H1 (cell line): ENCODE measurements around the gene ABCC2. TPM values are rescaled to one million over a fixed set of nuclear protein-coding genes. Genes with fewer than 3 reads are reported as not detected.

Source experiments
- CTCF ChIA-PET: fragments of 300-600 bp; sonication (Branson Sonifier 250); formaldehyde crosslinking; loops from one replicate; lab custom pipeline; 2021; ENCODE audit not compliant: partially characterized antibody; lab: Charles Lee
- POLR2A ChIA-PET: fragments of 300-600 bp; sonication (Branson Sonifier 250); formaldehyde crosslinking; loops from one replicate; lab custom pipeline; 2021; ENCODE audit warnings: inconsistent platforms; ENCODE audit not compliant: partially characterized antibody; lab: Charles Lee
- DNase-seq, 2 experiments: peaks; one replicate each; pipeline versions ENCODE4 v3.0.0 to v3.0.0-alpha.2; 2010 to 2022; ENCODE audit warnings: low spot score in 2 of 2, low read depth in 1 of 2, mixed read lengths in 1 of 2
- FAIRE-seq: peaks from 2 replicates; lab custom pipeline; 2011; peaks lifted over from hg19 to GRCh38; lab: Jason Lieb, UNC
- H2AFZ ChIP-seq: 2 replicates; pipeline ENCODE4 v1.8.1; 2012; ENCODE audit warnings: low read length, inconsistent platforms
- H2AK5ac ChIP-seq: 2 replicates; pipeline ENCODE4 v1.6.1; 2013; ENCODE audit warnings: low read depth, low read length
- H2BK120ac ChIP-seq: replicated peaks from 2 replicates; pipeline ENCODE3; 2013; ENCODE audit warnings: low read depth, low read length, inconsistent platforms
- H2BK12ac ChIP-seq: 2 replicates; pipeline ENCODE4 v1.6.1; 2013; ENCODE audit warnings: low read depth, low read length
- H2BK15ac ChIP-seq: 2 replicates; pipeline ENCODE4 v1.6.1; 2013; ENCODE audit warnings: low read length
- H2BK20ac ChIP-seq: 2 replicates; pipeline ENCODE4 v1.6.1; 2013; ENCODE audit warnings: low read length
- H2BK5ac ChIP-seq: 2 replicates; pipeline ENCODE4 v1.6.1; 2013; ENCODE audit warnings: low read depth, low read length
- H3K14ac ChIP-seq: 2 replicates; pipeline ENCODE4 v1.6.1; 2013; ENCODE audit warnings: inconsistent platforms; ENCODE audit not compliant: insufficient read length
- H3K18ac ChIP-seq: 2 replicates; pipeline ENCODE4 v1.6.1; 2013; ENCODE audit warnings: low read length; ENCODE audit errors: extremely low read depth
- H3K23ac ChIP-seq: 2 replicates; pipeline ENCODE4 v1.6.1; 2013; ENCODE audit warnings: inconsistent platforms; ENCODE audit not compliant: insufficient read length
- H3K23me2 ChIP-seq: 2 replicates; pipeline ENCODE4 v1.6.1; 2013; ENCODE audit warnings: low read depth, low read length
- H3K27ac ChIP-seq: 2 replicates; pipeline ENCODE4 v1.6.1; 2011; ENCODE audit warnings: low read depth, low read length, inconsistent platforms
- H3K27me3 ChIP-seq, 4 experiments: replicated peaks in 1 of 4; 1 replicate in 1 of 4; 2 replicates in 3 of 4; pipeline versions ENCODE4 v1.6.1 to v1.8.1; 2011 to 2013; ENCODE audit warnings: low read length in 3 of 4, mild to moderate bottlenecking in 3 of 4, inconsistent platforms in 2 of 4, mixed read lengths in 2 of 4, moderate library complexity in 1 of 4; ENCODE audit not compliant: control insufficient read depth in 3 of 4, insufficient read depth in 3 of 4; ENCODE audit errors: extremely low read depth in 1 of 4
- H3K36me3 ChIP-seq, 4 experiments: 2 replicates each; pipeline versions ENCODE4 v1.6.1 to v1.8.1; 2011 to 2013; ENCODE audit warnings: mild to moderate bottlenecking in 4 of 4, low read length in 3 of 4, moderate library complexity in 2 of 4, control low read depth in 1 of 4, inconsistent platforms in 1 of 4; ENCODE audit not compliant: insufficient read depth in 4 of 4, control insufficient read depth in 2 of 4
- H3K4ac ChIP-seq: replicated peaks from 2 replicates; pipeline ENCODE3; 2013; ENCODE audit warnings: low read length, low read depth, mixed read lengths, inconsistent platforms; ENCODE audit not compliant: insufficient read length
- H3K4me1 ChIP-seq, 4 experiments: replicated peaks in 1 of 4; 1 replicate in 1 of 4; 2 replicates in 3 of 4; pipeline versions ENCODE4 v1.6.1 to v1.8.1; 2011 to 2013; ENCODE audit warnings: low read length in 3 of 4, inconsistent platforms in 2 of 4, mixed read lengths in 1 of 4; ENCODE audit not compliant: insufficient read depth in 4 of 4, control insufficient read depth in 3 of 4
- H3K4me2 ChIP-seq, 2 experiments: 2 replicates each; pipeline versions ENCODE4 v1.6.1 to v1.8.1; 2011 to 2013; ENCODE audit warnings: low read depth in 2 of 2, low read length in 2 of 2, control low read depth in 1 of 2, inconsistent platforms in 1 of 2, mild to moderate bottlenecking in 1 of 2; ENCODE audit not compliant: insufficient read depth in 1 of 2
- H3K4me3 ChIP-seq, 4 experiments: fragments of 200-600, 300-600 bp in 1 of 4; sonication (generic), shearing (Covaris generic), sonication (Bioruptor Twin) in 1 of 4; 2 replicates each; pipeline versions ENCODE4 v1.5.1 to v1.8.1; 2011 to 2016; ENCODE audit warnings: low read length in 4 of 4, low read depth in 3 of 4, control low read depth in 2 of 4, inconsistent platforms in 2 of 4, mild to moderate bottlenecking in 2 of 4, mixed read lengths in 1 of 4, moderate library complexity in 1 of 4; ENCODE audit not compliant: insufficient read depth in 2 of 4; ENCODE audit errors: extremely low read depth in 1 of 4
- H3K56ac ChIP-seq: replicated peaks from 2 replicates; pipeline ENCODE3; 2013; ENCODE audit warnings: low read depth, mild to moderate bottlenecking, mixed read lengths, low read length, inconsistent platforms; ENCODE audit not compliant: insufficient read length
- H3K79me1 ChIP-seq: 2 replicates; pipeline ENCODE4 v1.6.1; 2013; ENCODE audit warnings: low read depth, low read length, control low read depth
- H3K79me2 ChIP-seq, 2 experiments: 2 replicates each; pipeline versions ENCODE4 v1.6.1 to v1.8.1; 2012 to 2013; ENCODE audit warnings: low read length in 2 of 2, mild to moderate bottlenecking in 2 of 2, inconsistent platforms in 1 of 2; ENCODE audit not compliant: insufficient read depth in 2 of 2, control insufficient read depth in 1 of 2
- H3K9ac ChIP-seq, 4 experiments: replicated peaks in 1 of 4; 1 replicate in 1 of 4; 2 replicates in 3 of 4; pipeline versions ENCODE4 v1.6.1 to v1.8.1; 2011 to 2013; ENCODE audit warnings: low read depth in 3 of 4, low read length in 3 of 4, control low read depth in 2 of 4, mild to moderate bottlenecking in 2 of 4, moderate library complexity in 2 of 4, inconsistent platforms in 1 of 4; ENCODE audit errors: extremely low read depth in 1 of 4
- H3K9me3 ChIP-seq, 2 experiments: 2 replicates each; pipeline versions ENCODE4 v1.6.1 to v1.8.1; 2012 to 2013; ENCODE audit warnings: mild to moderate bottlenecking in 2 of 2, moderate library complexity in 2 of 2, control low read depth in 1 of 2, inconsistent platforms in 1 of 2, low read depth in 1 of 2, low read length in 1 of 2, mixed read lengths in 1 of 2; ENCODE audit not compliant: insufficient read depth in 2 of 2
- H4K20me1 ChIP-seq, 2 experiments: replicated peaks in 1 of 2; 2 replicates each; pipeline versions ENCODE3 to v1.8.1; 2011 to 2013; ENCODE audit warnings: inconsistent platforms in 2 of 2, low read length in 2 of 2, mild to moderate bottlenecking in 1 of 2; ENCODE audit not compliant: insufficient read depth in 2 of 2, control insufficient read depth in 1 of 2
- H4K5ac ChIP-seq: 2 replicates; pipeline ENCODE4 v1.6.1; 2013; ENCODE audit warnings: low read length, low read depth, mixed read lengths, inconsistent platforms; ENCODE audit not compliant: insufficient read length
- H4K8ac ChIP-seq: 2 replicates; pipeline ENCODE4 v1.8.0; 2013; ENCODE audit warnings: mild to moderate bottlenecking, moderate library complexity, low read length, inconsistent platforms; ENCODE audit not compliant: insufficient read depth; ENCODE audit errors: extremely low read depth
- H4K91ac ChIP-seq: replicated peaks from 2 replicates; pipeline ENCODE3; 2013; ENCODE audit warnings: low read length, mixed read lengths, inconsistent platforms; ENCODE audit not compliant: insufficient read length
- EZH2 ChIP-seq: fragments of 200-600 bp; sonication (generic); IDR thresholded peaks from 2 replicates; pipeline ENCODE4 v1.7.1; 2012; ENCODE audit warnings: low read depth, mild to moderate bottlenecking, moderate library complexity, low read length, inconsistent platforms; ENCODE audit not compliant: severe bottlenecking
- FOSL1 ChIP-seq: IDR thresholded peaks from 2 replicates; pipeline ENCODE4 v1.6.1; 2011; ENCODE audit warnings: mild to moderate bottlenecking, low read depth, low read length, moderate library complexity; ENCODE audit not compliant: insufficient read depth
- SIRT6 ChIP-seq: IDR thresholded peaks from one replicate; pipeline ENCODE4 v1.7.1; 2012; ENCODE audit warnings: low read length, inconsistent platforms
- WGBS, 2 experiments: shearing (Covaris generic) in 1 of 2; methylation state at CpG; one replicate each; pipeline versions ENCODE4 v1.1.6 to v1.1.7; 2013 to 2015; ENCODE audit warnings: low lambda C conversion rate in 2 of 2, mixed read lengths in 2 of 2, inconsistent platforms in 1 of 2, low coverage in 1 of 2, missing lambda C conversion rate in 1 of 2; ENCODE audit not compliant: insufficient replicate concordance in 2 of 2, insufficient coverage in 1 of 2, insufficient read length in 1 of 2; ENCODE audit errors: extremely low coverage in 1 of 2, missing lambda C conversion rate in 1 of 2; 5-methylcytosine and 5-hydroxymethylcytosine counted together
- polyA plus RNA-seq, 7 experiments: library from polyadenylated mRNA; depleted of rRNA in 3 of 7; stranded (reverse) in 5 of 7; unstranded in 2 of 7; fragments of >200 nt in 5 of 7; fragments of 200-250 nt in 2 of 7; gene quantifications; 1 replicate in 5 of 7; 2 replicates in 1 of 7; 4 replicates in 1 of 7; pipeline versions ENCODE4 v1.2.1 to v1.2.3, GENCODE V29; 2011 to 2013; ENCODE audit warnings: missing spikeins in 2 of 7, mixed read lengths in 2 of 7
- total RNA-seq: library from RNA; stranded (reverse); fragmentation: NEBNext Ultra II Directional; extraction: Animal tissue kit (Norgen Biotek cat#: 25700); gene quantifications from 2 replicates; pipeline ENCODE4 v1.2.1, GENCODE V29; 2021

The ABCC2 gene
- total and polyA plus RNA-seq, 2 of the 8 experiments (the other 6 are each of a cell fraction or from before 2014, with no cell fraction given): 0.74 to 1.1 TPM

- Histone ChIP-seq H3K23ac (no peak overlapping the region), H3K36me3 (no peaks in the 10 kb centered on the region), H4K91ac (no peak overlapping the region), H3K27me3 (no peaks in the 10 kb centered on the region), H3K56ac (no peak overlapping the region), H2AK5ac (no peak overlapping the region), H3K4me1 (no peaks in the 10 kb centered on the region), H2BK20ac (no peak overlapping the region), H2AFZ (no peak overlapping the region), H3K27ac (no peak overlapping the region), H3K23me2 (no peaks in the 10 kb centered on the region), H3K9ac (no peak overlapping the region), H3K9me3 (no peaks in the 10 kb centered on the region), H4K8ac (no peak overlapping the region), H2BK12ac (no peak overlapping the region), H2BK5ac (no peak overlapping the region), H3K4me3 (no peak overlapping the region), H4K20me1 (no peaks in the 10 kb centered on the region), H4K5ac (no peak overlapping the region), H2BK15ac (no peak overlapping the region), H3K14ac (no peak overlapping the region), H3K79me1 (no peaks in the 10 kb centered on the region), H3K18ac (no peak overlapping the region), H2BK120ac (no peak overlapping the region), H3K79me2 (no peaks in the 10 kb centered on the region), H3K4ac (no peak overlapping the region), H3K4me2 (no peak overlapping the region)
- no peak for DNase-seq
- 80% methylated on average over 2 of the region's 2 CpGs; no CpG with 5 or more reads in 1 of the 2 experiments for WGBS, 2 experiments
- ChIA-PET CTCF (interaction anchor here (0.6 to 2.2 kb wide), 5 partner anchors 18 to 385 kb away, joined by 3 to 11 read pairs (median 3); no protein-coding TSS in a partner anchor), POLR2A (no interaction called here)
- no peak for TF ChIP-seq EZH2
- TF ChIP-seq SIRT6: no peak
- TF ChIP-seq FOSL1: no peak
- no peak for FAIRE-seq
Measured at GRCh38 chr10:99828464-99828863, 46.0 kb downstream of the ABCC2 start.
